Measurements from ENCODE around the gene LRRC23. TPM values are rescaled to one million over a fixed set of nuclear protein-coding genes. Genes with fewer than 3 reads are reported as not detected.

LRRC23 gene
- total RNA-seq, 4 donors from 2014 or later: 4.3 to 15.8 (median 8.5) TPM

- no peak for DNase-seq (ENCODE audit: low spot score in 2 of 2)
- 40% methylated on average over 7 of the region's 7 CpGs for WGBS
- H3K27me3 ChIP-seq: no peaks in the 10 kb centered on the region
- peak overlapping the region; percentile 99 for H3K27ac ChIP-seq
- H3K4me3 ChIP-seq: peak overlapping the region; percentile 91
- H3K4me1 ChIP-seq: peaks cover 73% of the 10 kb centered on the region
- TF ChIP-seq POLR2AphosphoS5 (IDR thresholded peaks at IDR 0.05): no peak
- no peak for TF ChIP-seq POLR2A (IDR thresholded peaks at IDR 0.05)
- TF ChIP-seq CTCF (IDR thresholded peaks at IDR 0.05): no peak
- TF ChIP-seq EP300 (IDR thresholded peaks at IDR 0.05): no peak
- no peaks in the 10 kb centered on the region for H3K9me3 ChIP-seq
- H3K36me3 ChIP-seq: peaks cover 12% of the 10 kb centered on the region
These were observed 25.1 kb downstream of the LRRC23 start for GRCh38 chr12:6929466-6930452.

GRCh38 chr12:6932766-6933165 is 28.1 kb downstream of the LRRC23 start:
- no peaks in the 10 kb centered on the region for H3K9me3 ChIP-seq
- 57% methylated on average over 1 of the region's 1 CpG for WGBS

GRCh38 chr12:6934110-6934509 is 29.5 kb downstream of the LRRC23 start:
- H3K4me3 ChIP-seq: no peak overlapping the region
- H3K9me3 ChIP-seq: no peaks in the 10 kb centered on the region
- 37% methylated on average over 8 of the region's 8 CpGs for WGBS
- H3K36me3 ChIP-seq: peaks cover 30% of the 10 kb centered on the region
- H3K27me3 ChIP-seq: no peaks in the 10 kb centered on the region
- H3K27ac ChIP-seq: peak overlapping the region; percentile 50
- TF ChIP-seq POLR2A (IDR thresholded peaks at IDR 0.05) (no peak), CTCF (IDR thresholded peaks at IDR 0.05) (no peak), POLR2AphosphoS5 (IDR thresholded peaks at IDR 0.05) (no peak), EP300 (IDR thresholded peaks at IDR 0.05) (no peak)
- peaks cover 62% of the 10 kb centered on the region for H3K4me1 ChIP-seq
- DNase-seq (ENCODE audit: low spot score in 2 of 2): peak in 1 of 2 donors; percentile 71

More at GRCh38 chr12:6932766-6933165, 28.1 kb downstream of the LRRC23 start:
- H3K4me1 ChIP-seq: peaks cover 58% of the 10 kb centered on the region
- H3K27me3 ChIP-seq: no peaks in the 10 kb centered on the region
- H3K4me3 ChIP-seq: no peak overlapping the region
- peaks cover 30% of the 10 kb centered on the region for H3K36me3 ChIP-seq
- DNase-seq (ENCODE audit: low spot score in 2 of 2): no peak
- TF ChIP-seq EP300 (IDR thresholded peaks at IDR 0.05) (no peak), POLR2AphosphoS5 (IDR thresholded peaks at IDR 0.05) (no peak), CTCF (IDR thresholded peaks at IDR 0.05) (no peak), POLR2A (IDR thresholded peaks at IDR 0.05) (no peak)
- H3K27ac ChIP-seq: no peak overlapping the region

GRCh38 chr12:6935371-6936193 is 31.0 kb downstream of the LRRC23 start:
- Histone ChIP-seq H3K27ac (no peak overlapping the region), H3K9me3 (no peaks in the 10 kb centered on the region), H3K27me3 (no peaks in the 10 kb centered on the region), H3K4me1 (peaks cover 47% of the 10 kb centered on the region), H3K36me3 (peaks cover 30% of the 10 kb centered on the region), H3K4me3 (no peak overlapping the region)
- DNase-seq (ENCODE audit: low spot score in 2 of 2): peak in 1 of 2 donors; percentile 75
- 58% methylated on average over 14 of the region's 14 CpGs for WGBS
- TF ChIP-seq EP300 (IDR thresholded peaks at IDR 0.05) (no peak), POLR2A (IDR thresholded peaks at IDR 0.05) (no peak)

- no peaks in the 10 kb centered on the region for H3K27me3 ChIP-seq
- no peak overlapping the region for H3K4me3 ChIP-seq
- H3K9me3 ChIP-seq: no peaks in the 10 kb centered on the region
- H3K36me3 ChIP-seq: peaks cover 34% of the 10 kb centered on the region
- TF ChIP-seq CTCF (IDR thresholded peaks at IDR 0.05): no peak
- peak in 1 of 2 donors; percentile 69 for DNase-seq (ENCODE audit: low spot score in 2 of 2)
- WGBS: 84% methylated on average over 3 of the region's 3 CpGs
- H3K27ac ChIP-seq: no peak overlapping the region
- peaks cover 42% of the 10 kb centered on the region for H3K4me1 ChIP-seq
These were observed 31.6 kb downstream of the LRRC23 start for GRCh38 chr12:6936194-6936635.

All from suprapubic skin (tissue), 4 donors.